Tibial nerve (tissue), 4 donors: ENCODE results near the gene NR1D1. TPM values are rescaled to one million over a fixed set of nuclear protein-coding genes. Genes with fewer than 3 reads are reported as not detected.
A peak's percentile ranks its signal among the peaks of the same experiment; 100 is the strongest.

Source experiments
- DNase-seq, 2 donors: peaks; one replicate each; pipeline ENCODE4 v3.0.0-alpha.2; 2019; ENCODE audit warnings: low spot score in 2 of 2
- H3K27ac ChIP-seq, 4 donors: fragments of 200-600 bp; sonication (generic) in 3 of 4; one replicate each; pipeline ENCODE4 v1.5.1; 2017 to 2019; ENCODE audit warnings: mild to moderate bottlenecking in 1 of 4
- H3K27me3 ChIP-seq, 2 donors: fragments of 200-600 bp; sonication (generic) in 1 of 2; one replicate each; pipeline versions ENCODE4 v1.5.1 to v1.6.0; 2017 to 2019
- H3K36me3 ChIP-seq, 3 donors: fragments of 200-600 bp; sonication (generic); one replicate each; pipeline ENCODE4 v1.5.1; 2018 to 2019
- H3K4me1 ChIP-seq, 4 donors: fragments of 200-600 bp; sonication (generic) in 3 of 4; one replicate each; pipeline ENCODE4 v1.5.1; 2017 to 2019
- H3K4me3 ChIP-seq, 4 donors: fragments of 200-600 bp; sonication (generic) in 3 of 4; one replicate each; pipeline ENCODE4 v1.5.1; 2017 to 2019; ENCODE audit warnings: mild to moderate bottlenecking in 1 of 4, moderate library complexity in 1 of 4
- H3K9me3 ChIP-seq, 4 donors: fragments of 200-600 bp; sonication (generic) in 3 of 4; one replicate each; pipeline ENCODE4 v1.5.1; 2017 to 2019
- EP300 ChIP-seq, 2 donors: sonication (generic); formaldehyde crosslinking; IDR thresholded peaks; one replicate each; pipeline ENCODE4 v1.6.1; 2017; ENCODE audit warnings: antibody characterized with exemption in 2 of 2, mild to moderate bottlenecking in 1 of 2
- POLR2A ChIP-seq, 2 donors: fragments of 450-650 bp; IDR thresholded peaks; one replicate each; pipeline ENCODE4 v1.6.1; 2017; ENCODE audit warnings: antibody characterized with exemption in 2 of 2, mild to moderate bottlenecking in 2 of 2, moderate library complexity in 2 of 2
- WGBS, 2 donors: methylation state at CpG; one replicate each; pipeline ENCODE4 v1.1.5; 2018; 5-methylcytosine and 5-hydroxymethylcytosine counted together
- total RNA-seq, 4 donors: library from RNA; depleted of rRNA; stranded (reverse); fragments of >200 nt; gene quantifications; one replicate each; pipeline ENCODE4 v1.1.0, GENCODE V29; 2016
- TF ChIP-seq, protein P1 (sequence below), 5 experiments: fragments of 200-600 bp in 3 of 5; fragments of 450-650 bp in 2 of 5; sonication (generic) in 3 of 5; IDR thresholded peaks; one replicate each; pipeline ENCODE4 v1.5.1; 2016 to 2019; ENCODE audit warnings: antibody characterized with exemption in 5 of 5, mild to moderate bottlenecking in 3 of 5, moderate library complexity in 2 of 5

Gene NR1D1
- total RNA-seq, 4 donors from 2014 or later, result 16.8 to 48.2 (median 21.0) TPM

- no peaks in the 10 kb centered on the region for H3K36me3 ChIP-seq
- H3K4me1 ChIP-seq, result peaks cover 5 to 90% (median 88%) of the 10 kb centered on the region in 4 donors
- 54 to 56% methylated on average over 3 of the region's 3 CpGs for WGBS, 2 donors
- peak overlapping the region; percentile 89 to 99 (median 98) for H3K27ac ChIP-seq
- peak in 1 of 2 donors; percentile 34 for DNase-seq
- no peak overlapping the region for H3K4me3 ChIP-seq
- H3K27me3 ChIP-seq, result no peaks in the 10 kb centered on the region
- peak in 1 of 2 donors; percentile 31 for TF ChIP-seq EP300 (IDR thresholded peaks at IDR 0.05)
- TF ChIP-seq, protein P1, sequence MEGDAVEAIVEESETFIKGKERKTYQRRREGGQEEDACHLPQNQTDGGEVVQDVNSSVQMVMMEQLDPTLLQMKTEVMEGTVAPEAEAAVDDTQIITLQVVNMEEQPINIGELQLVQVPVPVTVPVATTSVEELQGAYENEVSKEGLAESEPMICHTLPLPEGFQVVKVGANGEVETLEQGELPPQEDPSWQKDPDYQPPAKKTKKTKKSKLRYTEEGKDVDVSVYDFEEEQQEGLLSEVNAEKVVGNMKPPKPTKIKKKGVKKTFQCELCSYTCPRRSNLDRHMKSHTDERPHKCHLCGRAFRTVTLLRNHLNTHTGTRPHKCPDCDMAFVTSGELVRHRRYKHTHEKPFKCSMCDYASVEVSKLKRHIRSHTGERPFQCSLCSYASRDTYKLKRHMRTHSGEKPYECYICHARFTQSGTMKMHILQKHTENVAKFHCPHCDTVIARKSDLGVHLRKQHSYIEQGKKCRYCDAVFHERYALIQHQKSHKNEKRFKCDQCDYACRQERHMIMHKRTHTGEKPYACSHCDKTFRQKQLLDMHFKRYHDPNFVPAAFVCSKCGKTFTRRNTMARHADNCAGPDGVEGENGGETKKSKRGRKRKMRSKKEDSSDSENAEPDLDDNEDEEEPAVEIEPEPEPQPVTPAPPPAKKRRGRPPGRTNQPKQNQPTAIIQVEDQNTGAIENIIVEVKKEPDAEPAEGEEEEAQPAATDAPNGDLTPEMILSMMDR (IDR thresholded peaks at IDR 0.05), result no peak
- no peaks in the 10 kb centered on the region for H3K9me3 ChIP-seq
These were observed 4.5 kb upstream of the NR1D1 start for GRCh38 chr17:40104594-40105486.

GRCh38 chr17:40103688-40104087 lies 3.3 kb upstream of the NR1D1 start:
- Histone ChIP-seq H3K27me3 (no peaks in the 10 kb centered on the region), H3K9me3 (no peaks in the 10 kb centered on the region), H3K4me1 (peaks cover 5 to 79% (median 77%) of the 10 kb centered on the region in 4 donors), H3K36me3 (no peaks in the 10 kb centered on the region), H3K4me3 (no peak overlapping the region), H3K27ac (peak overlapping the region; percentile 57 to 99 (median 94))
- DNase-seq, result no peak
- TF ChIP-seq, protein P1 (IDR thresholded peaks at IDR 0.05), result no peak
- TF ChIP-seq POLR2A (IDR thresholded peaks at IDR 0.05) (no peak), EP300 (IDR thresholded peaks at IDR 0.05) (no peak)
- 32 to 46% methylated on average over 2 of the region's 2 CpGs for WGBS, 2 donors

GRCh38 chr17:40103071-40103661 lies 2.8 kb upstream of the NR1D1 start:
- H3K4me3 ChIP-seq, result no peak overlapping the region
- peak overlapping the region; percentile 57 to 99 (median 94) for H3K27ac ChIP-seq
- no peaks in the 10 kb centered on the region for H3K36me3 ChIP-seq
- TF ChIP-seq EP300 (IDR thresholded peaks at IDR 0.05) (no peak), POLR2A (IDR thresholded peaks at IDR 0.05) (no peak)
- TF ChIP-seq, protein P1 (IDR thresholded peaks at IDR 0.05), result no peak
- H3K9me3 ChIP-seq, result no peaks in the 10 kb centered on the region
- WGBS, 2 donors, result 32 to 46% methylated on average over 3 of the region's 3 CpGs
- no peak for DNase-seq
- H3K27me3 ChIP-seq, result no peaks in the 10 kb centered on the region
- H3K4me1 ChIP-seq, result peaks cover 2 to 79% (median 78%) of the 10 kb centered on the region in 4 donors

DNA sequence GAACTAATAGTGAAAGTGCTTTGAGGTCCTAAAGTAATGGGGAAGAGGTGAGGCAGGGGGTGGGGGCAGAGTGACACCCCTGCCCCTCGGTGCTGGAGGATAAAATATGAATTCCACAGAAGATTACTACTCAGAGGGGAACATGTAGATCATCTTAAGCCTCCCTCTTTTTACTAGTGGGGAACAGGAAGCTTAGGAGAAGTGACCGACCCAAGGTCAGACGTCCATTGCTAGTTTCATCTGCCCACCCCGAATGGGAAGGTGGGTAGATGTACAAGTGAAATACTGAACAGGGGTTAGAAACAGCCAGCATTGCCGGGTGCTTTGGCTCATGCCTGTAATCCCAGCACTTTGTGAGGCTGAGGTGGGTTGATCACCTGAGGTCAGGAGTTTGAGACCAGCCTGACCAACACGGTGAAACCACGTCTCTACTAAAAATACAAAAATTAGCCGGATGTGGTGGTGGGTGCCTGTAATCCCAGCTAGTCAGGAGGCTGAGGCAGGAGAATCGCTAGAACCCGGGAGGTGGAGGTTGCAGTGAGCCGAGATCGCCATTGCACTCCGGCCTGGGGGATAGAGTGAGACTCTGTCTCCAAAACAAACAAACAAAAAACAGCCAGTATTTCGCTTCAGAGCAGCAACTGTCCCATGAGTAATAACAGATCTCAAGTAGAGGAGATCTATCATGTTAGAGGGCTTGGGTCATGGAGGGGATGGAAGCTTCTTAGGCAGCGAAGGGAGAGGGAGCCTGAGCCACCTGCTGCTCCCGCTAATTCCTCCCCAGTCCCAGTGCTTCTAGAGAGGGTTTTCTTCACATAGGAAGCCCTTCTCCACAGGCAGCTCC lies 1.2 kb upstream of the NR1D1 start:
- H3K4me1 ChIP-seq, result peaks cover 11 to 80% (median 79%) of the 10 kb centered on the region in 4 donors
- H3K4me3 ChIP-seq, result peak overlapping the region; percentile 27 to 95 (median 74)
- no peak for DNase-seq
- peaks cover 0 to 10% (median 9%) of the 10 kb centered on the region in 3 donors for H3K36me3 ChIP-seq
- no peaks in the 10 kb centered on the region for H3K27me3 ChIP-seq
- no peaks in the 10 kb centered on the region for H3K9me3 ChIP-seq
- TF ChIP-seq EP300 (IDR thresholded peaks at IDR 0.05), result no peak
- TF ChIP-seq POLR2A (IDR thresholded peaks at IDR 0.05), result no peak
- TF ChIP-seq, protein P1 (IDR thresholded peaks at IDR 0.05), result no peak
- WGBS, 2 donors, result 62 to 63% methylated on average over 14 to 16 of the region's 16 CpGs
- peak overlapping the region; percentile 89 to 99 (median 98) for H3K27ac ChIP-seq
